ENCODE results near the gene KRT2.

Gene KRT2

DNA sequence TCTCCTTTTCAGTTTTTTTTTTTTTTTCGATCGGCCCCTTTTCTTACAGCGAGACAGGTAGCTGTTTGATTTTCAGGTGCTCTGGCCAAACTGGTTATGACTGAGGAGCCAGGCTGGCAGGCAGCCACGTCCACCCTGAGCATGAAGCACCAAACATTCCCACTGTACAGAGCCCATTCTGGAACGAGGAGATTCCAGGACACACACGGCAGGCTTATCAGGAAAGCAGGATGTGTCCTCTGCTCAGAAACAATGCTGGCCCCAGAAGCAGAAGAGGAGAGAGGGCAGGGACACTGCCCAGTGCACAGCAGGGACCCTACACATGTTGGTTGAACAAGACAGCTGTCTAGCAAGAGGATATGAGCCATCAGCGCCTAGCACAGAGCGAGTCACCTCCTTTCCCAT, 3.7 kb upstream of the KRT2 start:
- TF ChIP-seq, protein P1, sequence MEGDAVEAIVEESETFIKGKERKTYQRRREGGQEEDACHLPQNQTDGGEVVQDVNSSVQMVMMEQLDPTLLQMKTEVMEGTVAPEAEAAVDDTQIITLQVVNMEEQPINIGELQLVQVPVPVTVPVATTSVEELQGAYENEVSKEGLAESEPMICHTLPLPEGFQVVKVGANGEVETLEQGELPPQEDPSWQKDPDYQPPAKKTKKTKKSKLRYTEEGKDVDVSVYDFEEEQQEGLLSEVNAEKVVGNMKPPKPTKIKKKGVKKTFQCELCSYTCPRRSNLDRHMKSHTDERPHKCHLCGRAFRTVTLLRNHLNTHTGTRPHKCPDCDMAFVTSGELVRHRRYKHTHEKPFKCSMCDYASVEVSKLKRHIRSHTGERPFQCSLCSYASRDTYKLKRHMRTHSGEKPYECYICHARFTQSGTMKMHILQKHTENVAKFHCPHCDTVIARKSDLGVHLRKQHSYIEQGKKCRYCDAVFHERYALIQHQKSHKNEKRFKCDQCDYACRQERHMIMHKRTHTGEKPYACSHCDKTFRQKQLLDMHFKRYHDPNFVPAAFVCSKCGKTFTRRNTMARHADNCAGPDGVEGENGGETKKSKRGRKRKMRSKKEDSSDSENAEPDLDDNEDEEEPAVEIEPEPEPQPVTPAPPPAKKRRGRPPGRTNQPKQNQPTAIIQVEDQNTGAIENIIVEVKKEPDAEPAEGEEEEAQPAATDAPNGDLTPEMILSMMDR (conservative IDR thresholded peaks at IDR 0.05; ENCODE audit: low read depth, low read length): no peak
- no peak for DNase-seq (ENCODE audit: low read depth)
- H3K4me3 ChIP-seq (ENCODE audit: low read depth, low read length): no peak overlapping the region

DNA sequence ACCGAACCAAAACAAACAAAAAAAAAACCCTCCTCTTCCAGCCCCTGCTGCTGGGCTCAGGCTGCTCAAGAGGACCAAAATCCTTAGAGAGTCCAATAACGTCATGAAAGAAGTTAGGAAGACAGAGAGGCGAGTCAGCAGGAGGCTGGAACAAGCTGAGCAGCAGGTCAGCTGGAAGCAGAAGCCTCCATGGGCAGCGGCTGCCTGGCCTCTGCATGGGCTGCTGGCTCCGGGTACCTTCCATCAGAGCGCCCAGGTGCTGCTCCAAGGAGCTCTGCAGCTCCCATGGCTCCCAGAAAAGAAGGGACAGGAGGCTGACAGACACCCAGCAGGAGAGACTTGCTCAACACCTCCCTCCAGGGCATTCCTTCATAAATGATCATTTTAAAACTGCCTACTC, 3.2 kb upstream of the KRT2 start:
- H3K4me3 ChIP-seq (ENCODE audit: low read depth, low read length): no peak overlapping the region
- no peak for DNase-seq (ENCODE audit: low read depth)
- TF ChIP-seq, protein P1 (conservative IDR thresholded peaks at IDR 0.05; ENCODE audit: low read depth, low read length): no peak

DNA sequence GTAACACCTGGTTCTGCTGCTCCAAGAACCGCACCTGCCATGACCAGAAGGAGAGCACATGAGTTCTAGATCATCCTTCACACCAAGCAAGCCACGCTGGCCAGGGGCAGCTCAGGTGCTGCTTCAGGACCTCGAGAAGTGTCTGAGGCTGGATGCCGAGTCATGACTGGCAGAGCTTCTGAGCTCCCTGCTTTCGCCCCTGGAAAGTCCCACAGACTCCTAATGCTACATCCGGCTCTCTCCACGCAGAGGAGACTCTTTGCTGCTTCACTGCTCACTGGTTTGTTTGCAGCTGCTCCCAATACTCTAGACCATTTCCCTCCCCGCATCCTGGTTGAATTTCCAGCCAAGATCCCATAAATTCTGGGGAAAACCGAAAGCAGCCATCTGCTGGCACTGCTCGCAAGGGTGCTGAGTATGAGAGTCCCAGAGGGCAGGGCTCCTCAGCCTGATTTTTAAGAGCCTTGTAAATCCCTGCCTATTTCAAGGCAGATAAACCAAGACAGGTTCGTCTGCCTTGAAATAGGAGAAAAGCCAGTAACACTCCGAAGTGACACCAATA, 1.4 kb downstream of the KRT2 start:
- TF ChIP-seq, protein P1 (conservative IDR thresholded peaks at IDR 0.05; ENCODE audit: low read depth, low read length): no peak
- no peak overlapping the region for H3K4me3 ChIP-seq (ENCODE audit: low read depth, low read length)
- no peak for DNase-seq (ENCODE audit: low read depth)

DNA sequence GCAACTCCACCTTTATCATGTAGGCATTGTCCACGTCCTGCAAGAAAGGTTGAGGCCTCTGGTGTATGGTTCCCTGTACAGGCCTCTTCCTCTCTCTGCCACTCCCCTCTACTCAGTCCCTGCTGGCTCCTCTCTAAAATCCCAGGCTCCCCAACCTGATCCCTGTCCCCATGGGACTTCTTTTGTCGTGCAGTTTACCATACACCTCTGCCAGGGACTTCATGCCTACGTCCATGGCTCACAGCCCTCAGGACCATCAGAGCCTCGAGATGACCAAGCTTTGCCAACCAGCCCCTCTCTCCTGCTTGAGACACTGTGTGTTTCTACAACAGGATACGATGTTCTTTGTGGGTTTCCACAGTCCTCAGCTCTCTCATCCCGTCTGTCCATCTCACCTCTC, 2.9 kb downstream of the KRT2 start:
- TF ChIP-seq, protein P1 (conservative IDR thresholded peaks at IDR 0.05; ENCODE audit: low read depth, low read length): no peak
- DNase-seq (ENCODE audit: low read depth): no peak
- no peak overlapping the region for H3K4me3 ChIP-seq (ENCODE audit: low read depth, low read length)

DNA sequence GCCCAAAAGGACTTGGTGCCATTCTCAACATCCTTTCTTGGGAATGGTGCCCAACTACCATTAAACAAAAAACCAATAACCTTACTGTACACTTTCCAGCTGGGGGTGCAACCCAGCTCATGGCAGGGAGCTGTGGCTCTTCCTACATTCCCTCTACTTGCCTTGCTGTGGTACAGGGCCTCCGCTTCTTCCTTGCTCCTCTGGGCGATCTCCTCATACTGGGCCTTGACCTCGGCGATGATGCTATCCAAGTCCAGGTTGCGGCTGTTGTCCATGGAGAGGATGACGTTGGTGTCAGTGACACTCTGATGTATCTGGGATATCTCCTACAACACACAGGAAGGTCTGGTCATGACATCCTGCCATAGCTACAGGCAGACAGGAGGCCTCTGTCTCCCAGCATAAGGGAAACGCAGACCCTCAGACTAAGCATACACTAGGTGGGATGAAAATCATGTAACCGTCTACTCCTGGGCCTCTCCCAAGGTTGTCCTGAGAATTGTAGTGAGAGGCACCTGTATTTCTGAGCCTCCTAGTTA, 3.9 kb downstream of the KRT2 start:
- TF ChIP-seq, protein P1 (conservative IDR thresholded peaks at IDR 0.05; ENCODE audit: low read depth, low read length): no peak
- H3K4me3 ChIP-seq (ENCODE audit: low read depth, low read length): no peak overlapping the region
- no peak for DNase-seq (ENCODE audit: low read depth)

DNA sequence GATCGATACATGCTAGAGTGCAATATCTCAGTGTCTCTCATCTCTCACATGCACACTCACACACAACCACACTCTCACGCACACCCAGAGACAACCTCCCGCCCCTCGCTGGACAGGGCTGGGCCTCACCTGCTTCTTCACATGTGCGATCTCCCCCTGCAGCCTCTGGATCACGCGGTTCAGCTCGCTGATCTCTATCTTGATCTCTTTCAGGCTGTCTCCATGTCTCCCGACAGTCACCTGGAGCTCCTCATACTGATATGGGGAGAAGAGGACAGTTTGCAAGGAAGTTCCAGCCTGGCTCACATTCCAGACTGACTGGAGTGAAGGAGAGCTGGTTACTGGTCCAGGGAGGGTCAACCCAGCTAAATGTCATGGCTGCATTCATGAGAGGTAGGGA, 4.4 kb downstream of the KRT2 start:
- TF ChIP-seq, protein P1 (conservative IDR thresholded peaks at IDR 0.05; ENCODE audit: low read depth, low read length): no peak
- H3K4me3 ChIP-seq (ENCODE audit: low read depth, low read length): no peak overlapping the region
- DNase-seq (ENCODE audit: low read depth): no peak

DNA sequence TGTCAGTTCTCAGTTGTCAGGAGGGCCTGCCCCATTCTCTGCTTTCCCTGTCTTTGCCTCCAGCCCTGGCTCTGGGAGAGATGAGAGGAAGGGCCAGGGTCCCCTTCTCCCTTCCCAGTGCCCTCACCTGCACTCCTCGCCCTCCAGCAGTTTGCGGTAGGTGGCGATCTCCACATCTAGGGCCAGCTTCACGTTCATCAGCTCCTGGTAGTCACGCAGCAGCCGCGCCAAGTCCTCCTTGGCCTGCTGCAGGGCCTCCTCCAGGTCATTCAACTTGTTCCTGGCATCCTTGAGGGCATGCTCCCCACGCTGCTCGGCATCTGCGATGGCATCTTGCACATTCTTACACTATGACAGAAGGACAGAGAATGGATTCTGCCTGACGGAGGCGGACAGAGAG, 5.4 kb downstream of the KRT2 start:
- DNase-seq (ENCODE audit: low read depth): no peak
- TF ChIP-seq, protein P1 (conservative IDR thresholded peaks at IDR 0.05; ENCODE audit: low read depth, low read length): no peak
- no peak overlapping the region for H3K4me3 ChIP-seq (ENCODE audit: low read depth, low read length)
